GM19463 (cell line): ENCODE data around the gene SBK2.

Experiments
- ATAC-seq: cut with Tn5 transposase; IDR thresholded peaks from one replicate; pipeline ENCODE4 v1.9.1; 2021; ENCODE audit warnings: mild to moderate bottlenecking, moderate library complexity; ENCODE audit not compliant: unreplicated experiment

Gene SBK2

GRCh38 chr19:55559684-55560083 lies 22.8 kb upstream of the SBK2 start:
- no peak for ATAC-seq

- no peak for ATAC-seq
These were observed 17.8 kb upstream of the SBK2 start for GRCh38 chr19:55554741-55555152.

- no peak for ATAC-seq
These were observed 17.4 kb upstream of the SBK2 start for GRCh38 chr19:55554302-55554701.

DNA sequence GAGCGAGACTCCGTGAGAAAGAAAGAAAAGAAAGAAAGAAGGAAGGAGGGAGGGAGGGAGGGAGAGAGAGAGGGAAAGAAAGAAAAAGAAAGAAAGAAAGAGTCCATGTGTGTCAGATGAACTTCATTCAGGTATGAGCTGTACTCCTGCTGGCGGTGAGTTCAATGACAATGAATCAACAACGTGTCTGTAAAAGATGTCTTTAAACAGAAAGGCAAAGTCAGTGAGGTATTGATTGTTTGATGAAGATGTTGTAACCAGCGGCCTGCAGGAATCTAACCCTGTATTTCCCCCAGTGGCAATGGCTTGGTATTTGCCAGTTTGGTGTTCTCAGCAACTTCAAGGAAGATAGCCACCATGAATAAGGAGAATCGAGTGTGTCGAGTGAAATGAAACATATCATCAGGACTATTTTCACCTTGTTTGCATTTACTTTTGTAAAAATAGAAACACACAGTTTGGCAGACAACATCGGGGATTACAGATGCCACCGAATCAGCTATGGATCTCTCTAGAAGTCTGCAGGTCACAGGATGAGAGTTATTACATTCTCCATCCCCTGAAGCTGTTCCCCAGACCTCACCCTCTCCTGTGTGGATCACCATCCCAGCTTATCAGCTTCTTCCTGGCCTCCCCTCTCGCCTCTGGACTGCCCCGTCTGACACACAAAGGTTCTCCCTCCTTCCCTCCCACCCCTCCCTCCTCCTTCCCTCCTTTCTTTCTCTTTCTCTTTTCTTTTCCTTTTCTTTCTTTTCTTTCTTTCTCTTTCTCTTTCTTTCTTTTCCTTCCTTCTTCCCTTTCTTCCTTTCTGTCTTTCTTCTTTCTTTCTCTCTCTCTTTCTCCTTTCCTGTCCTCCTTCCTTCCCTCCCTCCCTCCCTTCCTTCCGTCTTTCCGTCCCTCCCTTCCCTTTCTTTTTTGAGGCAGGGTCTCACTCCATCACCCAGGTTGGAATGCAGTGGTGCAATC lies 16.6 kb upstream of the SBK2 start:
- no peak for ATAC-seq

GRCh38 chr19:55552620-55553019 lies 15.7 kb upstream of the SBK2 start:
- ATAC-seq = no peak

DNA sequence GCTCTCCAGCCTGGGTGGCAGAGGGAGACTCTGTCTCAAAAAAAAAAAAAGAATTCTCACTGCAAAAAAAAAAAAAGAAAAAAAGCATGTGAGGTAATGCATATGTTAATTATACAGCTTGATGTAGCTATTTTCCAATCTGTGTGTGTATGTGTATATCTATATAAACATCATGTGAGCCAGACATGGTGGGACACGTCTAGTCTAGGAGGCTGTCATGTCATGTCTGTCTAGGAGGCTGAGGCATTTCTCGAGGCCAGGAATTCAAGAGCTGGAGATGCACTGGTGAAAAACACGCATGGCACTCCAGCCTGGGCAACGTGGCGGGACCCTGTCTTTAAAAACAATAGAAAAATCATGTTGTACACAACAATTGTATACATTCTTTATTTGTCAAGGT lies 15.3 kb upstream of the SBK2 start:
- no peak for ATAC-seq

- no peak for ATAC-seq
These were observed 13.4 kb upstream of the SBK2 start for GRCh38 chr19:55550321-55550650.

GRCh38 chr19:55549500-55550320 lies 12.8 kb upstream of the SBK2 start:
- ATAC-seq = no peak

DNA sequence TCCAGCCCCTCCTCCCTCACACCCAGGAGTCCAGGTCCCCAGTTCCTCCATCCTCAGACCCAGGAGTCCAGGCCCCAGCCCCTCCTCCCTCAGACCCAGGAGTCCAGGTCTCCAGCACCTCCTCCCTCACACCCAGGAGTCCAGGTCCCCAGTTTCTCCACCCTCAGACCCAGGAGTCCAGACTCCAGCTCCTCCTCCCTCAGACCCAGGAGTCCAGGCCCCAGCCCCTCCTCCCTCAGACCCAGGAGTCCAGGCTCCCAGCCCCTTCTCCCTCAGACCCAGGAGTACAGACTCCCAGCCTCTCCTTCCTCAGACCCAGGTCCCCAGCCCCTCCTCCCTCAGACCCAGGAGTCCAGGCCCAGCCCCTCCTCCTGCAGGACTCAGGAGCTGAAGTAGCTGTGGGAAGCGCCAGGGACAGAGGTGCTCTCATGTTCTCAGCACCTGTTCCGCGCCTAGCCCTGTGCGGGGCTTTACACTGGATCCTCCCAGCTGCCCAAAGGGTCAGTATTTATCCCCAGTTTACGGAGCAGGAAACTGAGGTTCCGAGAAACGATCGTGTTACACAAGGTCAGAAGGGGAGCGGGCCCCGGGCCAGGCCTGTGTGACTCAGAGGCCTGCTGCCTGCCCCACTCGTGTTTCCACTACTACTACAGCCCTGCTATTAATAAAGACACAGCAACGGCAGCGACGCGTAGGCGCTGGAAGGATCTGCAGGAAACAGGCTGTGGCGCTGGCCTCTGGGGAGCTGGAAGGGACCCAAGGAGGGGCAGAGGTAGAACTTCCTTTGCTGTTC lies 10.1 kb upstream of the SBK2 start:
- no peak for ATAC-seq

- ATAC-seq = no peak
These were observed 9.1 kb upstream of the SBK2 start for GRCh38 chr19:55546011-55546410.

DNA sequence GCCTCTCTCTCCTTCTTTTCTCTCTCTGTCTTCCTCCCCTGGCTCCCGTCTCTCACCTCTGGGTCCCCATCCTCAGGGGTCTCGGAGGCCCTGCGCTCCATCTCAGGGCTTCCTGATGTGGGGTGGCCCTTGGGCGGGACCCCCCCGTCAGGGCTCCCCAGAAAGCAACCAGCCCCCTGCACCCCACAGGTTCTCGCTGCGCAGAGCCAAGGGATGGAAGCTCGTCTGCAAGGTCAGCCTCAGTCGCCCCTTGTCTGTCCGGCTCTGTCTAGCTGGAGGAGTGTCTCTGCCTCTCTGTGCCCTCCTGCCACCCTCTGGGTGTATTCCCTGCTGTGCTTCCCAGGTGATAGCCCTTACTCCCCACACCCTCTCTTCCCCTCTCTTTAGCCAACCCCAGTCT lies 8.5 kb upstream of the SBK2 start, which contains the start of gene SBK3:
TSS of gene SBK3 (minus strand) at position 101 of the 400 bp plus-strand sequence. CDS start at position 101, 0 bp downstream.
- ATAC-seq = no peak

DNA sequence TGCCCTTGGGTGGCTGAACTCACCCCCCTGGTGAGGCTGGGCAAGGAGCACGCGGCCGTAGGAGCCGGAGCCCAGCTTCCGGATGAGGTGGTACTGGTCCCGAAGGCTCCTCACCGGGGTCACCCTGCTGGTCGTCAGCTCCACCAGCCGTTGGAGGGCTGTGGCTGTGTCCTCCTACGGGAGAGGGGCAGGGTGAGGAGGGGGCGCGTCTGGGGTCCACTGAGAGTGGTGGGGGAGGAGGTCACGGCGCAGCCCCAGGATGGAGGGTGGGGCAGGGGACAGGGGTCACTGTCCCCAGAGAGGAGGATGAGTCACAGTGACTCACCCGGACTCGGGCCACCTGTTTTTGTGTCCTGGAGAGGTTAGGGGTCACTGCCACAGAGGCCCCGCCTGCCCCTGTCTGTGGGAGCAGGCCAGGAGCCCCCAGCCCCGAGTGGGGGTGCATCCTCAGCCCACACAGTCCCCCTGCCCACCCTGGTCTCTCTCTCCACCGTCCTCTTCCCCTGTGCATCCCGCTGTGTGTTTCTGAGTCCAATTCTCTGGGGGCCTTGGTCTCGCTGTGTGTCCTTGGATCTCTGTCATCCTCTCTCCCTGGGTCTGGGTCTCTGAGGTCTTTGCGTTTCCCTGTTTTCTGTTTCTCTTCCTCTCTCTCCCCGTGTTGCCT lies 8.0 kb upstream of the SBK2 start:
- no peak for ATAC-seq

DNA sequence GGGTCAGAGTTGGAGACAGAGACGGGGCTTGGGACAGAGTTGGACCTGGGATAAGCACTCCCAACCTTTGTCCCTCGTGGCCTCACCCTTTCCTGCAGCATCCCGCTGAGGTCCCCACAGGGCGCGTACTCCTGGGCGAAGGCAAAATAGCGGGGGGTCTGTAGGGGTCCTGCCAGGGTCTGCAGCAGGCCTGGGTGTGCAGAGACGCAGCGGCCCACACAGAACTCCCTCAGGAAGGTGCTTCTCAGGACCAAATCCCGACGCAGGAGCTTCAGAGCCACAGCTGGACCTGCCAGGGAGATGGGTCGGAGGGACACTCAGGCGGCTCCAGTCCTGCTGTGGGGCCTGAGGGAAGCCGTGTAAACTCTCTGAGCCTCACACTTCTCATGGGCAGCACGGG lies 7.1 kb upstream of the SBK2 start:
- ATAC-seq = no peak

DNA sequence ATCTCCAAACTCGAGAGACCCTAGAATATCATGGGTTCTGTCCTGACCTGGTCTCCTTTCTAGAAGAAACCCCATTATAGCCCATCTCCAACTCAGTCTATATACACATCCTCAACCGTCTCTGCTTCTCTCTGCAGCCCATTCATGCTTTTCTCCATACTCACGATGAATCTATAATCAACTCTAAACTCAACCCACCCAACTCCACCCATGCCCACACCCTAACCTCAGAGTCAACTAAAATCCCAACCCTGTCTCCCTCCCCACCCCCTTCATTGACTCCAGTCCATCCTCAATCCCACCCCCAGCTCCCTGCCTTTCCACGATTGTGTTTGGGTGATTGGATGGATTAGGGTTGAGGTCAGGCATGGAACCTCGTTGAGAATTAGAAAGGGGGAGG lies 6.6 kb upstream of the SBK2 start:
- no peak for ATAC-seq

- no peak for ATAC-seq
These were observed 5.4 kb upstream of the SBK2 start for GRCh38 chr19:55542292-55542855.

DNA sequence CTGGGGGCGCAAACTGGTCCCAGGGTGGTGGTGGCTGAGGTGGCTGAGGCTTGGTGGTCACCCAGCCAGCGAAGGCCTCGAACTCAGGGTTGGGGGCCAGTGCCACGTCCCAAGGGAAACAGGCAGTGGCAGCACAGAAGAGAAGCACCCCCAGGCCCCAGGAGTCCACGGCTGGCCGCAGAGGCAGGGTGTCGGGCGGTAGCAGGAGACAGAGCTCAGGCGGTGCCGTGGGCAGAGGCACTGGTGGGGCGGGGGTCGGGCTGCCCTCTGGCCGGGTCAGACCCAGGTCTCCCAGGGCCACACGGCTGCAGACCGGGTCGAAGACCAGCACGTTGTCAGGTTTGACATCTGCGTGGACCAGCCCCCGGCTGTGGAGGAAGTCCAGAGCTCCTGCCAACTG lies 4.2 kb upstream of the SBK2 start:
- no peak for ATAC-seq

DNA sequence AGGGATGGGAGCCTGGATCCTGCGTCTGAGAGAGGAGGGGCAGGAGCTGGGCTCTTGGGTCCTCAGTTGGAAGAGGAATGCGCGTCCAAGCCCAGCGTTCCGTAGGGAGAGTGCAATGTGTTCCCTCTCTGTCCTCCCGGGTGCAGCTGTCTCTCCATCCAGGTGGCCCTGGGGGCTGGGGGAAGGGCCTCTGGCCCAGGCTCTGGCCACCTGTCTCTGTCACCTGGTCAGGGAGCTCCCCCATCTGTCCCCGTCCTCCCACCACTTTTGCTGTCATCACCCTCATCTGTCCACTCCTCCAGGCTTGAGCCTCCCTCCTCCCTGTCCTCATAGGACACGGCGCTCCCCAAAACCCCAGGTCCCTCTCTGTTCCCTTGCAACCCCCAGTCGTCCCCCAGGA lies 3.7 kb upstream of the SBK2 start:
- no peak for ATAC-seq

GRCh38 chr19:55539090-55539984 lies 2.4 kb upstream of the SBK2 start:
- ATAC-seq = no peak

DNA sequence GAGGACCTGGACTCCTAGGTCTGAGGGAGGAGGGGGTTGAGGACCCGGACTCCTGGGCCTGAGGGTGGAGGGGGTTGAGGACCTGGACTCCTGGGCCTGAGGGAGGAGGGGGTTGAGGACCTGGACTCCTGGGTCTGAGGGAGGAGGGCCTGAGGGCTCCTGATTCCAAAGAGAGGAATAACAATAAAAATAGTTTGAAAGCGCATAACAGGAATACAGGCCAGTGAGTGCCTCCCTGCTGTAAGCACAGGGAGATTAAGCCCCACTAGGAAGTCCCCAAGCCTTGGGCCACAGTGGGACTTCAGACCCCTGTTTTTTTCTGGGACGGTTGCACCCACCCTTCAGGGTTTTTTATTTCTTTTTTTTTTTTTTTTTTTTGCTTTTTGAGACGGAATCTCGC lies 1.2 kb upstream of the SBK2 start:
- no peak for ATAC-seq
